GM06990 (cell line): ENCODE measurements around the gene HSD17B12.

Source experiments
- DNase-seq: peaks from one replicate; pipeline ENCODE4 v3.0.0-alpha.2; 2011; ENCODE audit not compliant: insufficient read length; ENCODE audit errors: extremely low read depth
- H3K27me3 ChIP-seq: replicated peaks from 2 replicates; pipeline ENCODE4 v1.6.0; 2011; ENCODE audit warnings: low read length; ENCODE audit not compliant: control insufficient read depth, insufficient read depth
- H3K36me3 ChIP-seq: 2 replicates; pipeline ENCODE4 v1.5.1; 2011; ENCODE audit warnings: low read length; ENCODE audit not compliant: control insufficient read depth, insufficient read depth
- H3K4me3 ChIP-seq: replicated peaks from 2 replicates; pipeline ENCODE4 v1.5.1; 2011; ENCODE audit warnings: low read depth, mild to moderate bottlenecking, control low read depth, low read length
- CTCF ChIP-seq: IDR thresholded peaks from 2 replicates; pipeline ENCODE4 v1.5.1; 2011; ENCODE audit warnings: low read length, control low read depth, mild to moderate bottlenecking, inconsistent platforms; ENCODE audit not compliant: insufficient read depth, poor library complexity, severe bottlenecking

HSD17B12 gene

GRCh38 chr11:43691806-43692205 lies 11.3 kb downstream of the HSD17B12 start:
- Histone ChIP-seq H3K36me3 (peaks cover 2% of the 10 kb centered on the region), H3K27me3 (no peaks in the 10 kb centered on the region), H3K4me3 (no peak overlapping the region)
- no peak for TF ChIP-seq CTCF
- no peak for DNase-seq

GRCh38 chr11:43693069-43693468 lies 12.5 kb downstream of the HSD17B12 start:
- Histone ChIP-seq H3K36me3 (peaks cover 2% of the 10 kb centered on the region), H3K27me3 (no peaks in the 10 kb centered on the region), H3K4me3 (no peak overlapping the region)
- no peak for DNase-seq
- no peak for TF ChIP-seq CTCF

GRCh38 chr11:43693731-43694130 lies 13.2 kb downstream of the HSD17B12 start:
- DNase-seq, result no peak
- TF ChIP-seq CTCF, result no peak
- H3K36me3 ChIP-seq, result peaks cover 2% of the 10 kb centered on the region
- H3K4me3 ChIP-seq, result no peak overlapping the region
- no peaks in the 10 kb centered on the region for H3K27me3 ChIP-seq

GRCh38 chr11:43694477-43694876 lies 13.9 kb downstream of the HSD17B12 start:
- no peaks in the 10 kb centered on the region for H3K27me3 ChIP-seq
- H3K36me3 ChIP-seq, result peaks cover 2% of the 10 kb centered on the region; the same call in 1 of the 2 replicates
- no peak for TF ChIP-seq CTCF
- no peak overlapping the region for H3K4me3 ChIP-seq
- DNase-seq, result peak; percentile 18

- no peak for TF ChIP-seq CTCF
- Histone ChIP-seq H3K4me3 (no peak overlapping the region), H3K27me3 (no peaks in the 10 kb centered on the region), H3K36me3 (no peaks in the 10 kb centered on the region; the same call in 1 of the 2 replicates)
- no peak for DNase-seq
Measured at GRCh38 chr11:43697679-43698078, 17.1 kb downstream of the HSD17B12 start.

GRCh38 chr11:43699870-43700269 lies 19.3 kb downstream of the HSD17B12 start:
- H3K27me3 ChIP-seq, result no peaks in the 10 kb centered on the region
- no peak for DNase-seq
- no peak for TF ChIP-seq CTCF
- no peaks in the 10 kb centered on the region; the same call in 1 of the 2 replicates for H3K36me3 ChIP-seq
- H3K4me3 ChIP-seq, result no peak overlapping the region
